Right cardiac atrium (tissue), 5 donors: ENCODE measurements around the gene PAQR7. TPM values are rescaled to one million over a fixed set of nuclear protein-coding genes. Genes with fewer than 3 reads are reported as not detected.

Experiments
- ATAC-seq, 2 donors: fragments of 200-7000 bp; cut with Tn5 transposase; one replicate each; pipeline versions ENCODE4 v1.8.0 to v1.9.1; 2020; ENCODE audit warnings: moderate library complexity in 2 of 2, mild to moderate bottlenecking in 1 of 2
- DNase-seq, 3 donors: peaks; one replicate each; pipeline ENCODE4 v3.0.0-alpha.2; 2020
- H3K27ac ChIP-seq: one replicate; pipeline ENCODE4 v1.5.1; 2013; ENCODE audit warnings: mild to moderate bottlenecking, low read length, control low read depth, moderate library complexity
- H3K27me3 ChIP-seq: one replicate; pipeline ENCODE4 v1.6.1; 2013; ENCODE audit not compliant: control insufficient read depth, insufficient read depth
- H3K4me1 ChIP-seq: one replicate; pipeline ENCODE4 v1.6.1; 2013; ENCODE audit warnings: low read length; ENCODE audit not compliant: control insufficient read depth, insufficient read depth
- H3K4me3 ChIP-seq: one replicate; pipeline ENCODE4 v1.5.1; 2013; ENCODE audit warnings: low read length, control low read depth
- H3K9me3 ChIP-seq: one replicate; pipeline ENCODE4 v1.6.1; 2013; ENCODE audit warnings: low read length; ENCODE audit not compliant: control insufficient read depth
- WGBS: extraction: QIAGEN DNeasy Blood & Tissue Kit; methylation state at CpG from one replicate; pipeline ENCODE4 v1.1.7; 2013; 5-methylcytosine and 5-hydroxymethylcytosine counted together
- intact Hi-C, 4 donors: fragments of 100-400 bp; cut with DNase I; formaldehyde crosslinking; loops; one replicate each; pipeline versions ENCODE4 v1.11.0 to v1.14.0; 2022 to 2023
- polyA plus RNA-seq: library from polyadenylated mRNA; stranded (reverse); fragments of 200-250 nt; gene quantifications from one replicate; pipeline ENCODE4 v1.2.3, GENCODE V29; 2013
- total RNA-seq, 4 donors: library from RNA; stranded (reverse); fragmentation: NEBNext Ultra II Directional; extraction: Animal tissue kit (Norgen Biotek cat#: 25700); gene quantifications; one replicate each; pipeline ENCODE4 v1.2.1, GENCODE V29; 2021
- donor health status: healthy with polysubstance abuse.
- donor health status: DM: no; HTN: yes; CAD: no.
- donor health status: DM: no; HTN: no; CAD: no.
- donor health status: DM: no; HTN: yes; CAD: no; lungs with severe emphysema.
- donor health status: DM: yes; HTN: yes; CAD: no.

PAQR7 gene
- total and polyA plus RNA-seq, 5 donors = 1.5 to 3.1 (median 2.8) TPM

GRCh38 chr1:25825605-25826004, 49.9 kb downstream of the PAQR7 start:
- H3K27ac ChIP-seq = no peak overlapping the region
- H3K4me3 ChIP-seq = no peak overlapping the region
- 92% methylated on average over 2 of the region's 2 CpGs for WGBS
- ATAC-seq = no peak
- no peaks in the 10 kb centered on the region for H3K27me3 ChIP-seq
- intact Hi-C loops = no loop called here
- no peak for DNase-seq
- H3K9me3 ChIP-seq = no peaks in the 10 kb centered on the region
- H3K4me1 ChIP-seq = peaks cover 12% of the 10 kb centered on the region

GRCh38 chr1:25821630-25822091, 53.8 kb downstream of the PAQR7 start:
- H3K4me1 ChIP-seq = peaks cover 14% of the 10 kb centered on the region
- ATAC-seq = peak in 1 of 2 donors; percentile 12
- WGBS = 43% methylated on average over 5 of the region's 5 CpGs
- H3K9me3 ChIP-seq = no peaks in the 10 kb centered on the region
- no peaks in the 10 kb centered on the region for H3K27me3 ChIP-seq
- no peak overlapping the region for H3K4me3 ChIP-seq
- intact Hi-C loops = no loop called here
- H3K27ac ChIP-seq = peak overlapping the region; percentile 13
- peak in 2 of 3 donors; percentile 66 to 76 for DNase-seq

- Histone ChIP-seq H3K9me3 (no peaks in the 10 kb centered on the region), H3K27me3 (no peaks in the 10 kb centered on the region), H3K4me3 (peak overlapping the region; percentile 88), H3K4me1 (peaks cover 14% of the 10 kb centered on the region), H3K27ac (peak overlapping the region; percentile 90)
- ATAC-seq = no peak
- WGBS = 30% methylated on average over 10 of the region's 10 CpGs
- no peak for DNase-seq
- intact Hi-C loops = no loop called here
Measured at GRCh38 chr1:25821112-25821476, 54.4 kb downstream of the PAQR7 start.

GRCh38 chr1:25820247-25821111, 55.0 kb downstream of the PAQR7 start:
- H3K9me3 ChIP-seq = no peaks in the 10 kb centered on the region
- H3K4me3 ChIP-seq = peak overlapping the region; percentile 88
- ATAC-seq = peak; percentile 59 to 64
- under 1% methylated on average over 67 of the region's 67 CpGs for WGBS
- peak; percentile 54 to 81 (median 71) for DNase-seq
- no peaks in the 10 kb centered on the region for H3K27me3 ChIP-seq
- intact Hi-C loops = no loop called here
- peak overlapping the region; percentile 90 for H3K27ac ChIP-seq
- peaks cover 14% of the 10 kb centered on the region for H3K4me1 ChIP-seq

- DNase-seq (peak; percentile 89 to 96 (median 95)), ATAC-seq (peak; percentile 93)
- Histone ChIP-seq H3K4me3 (peak within 1 kb of the TSS; percentile 88), H3K27me3 (no peaks in the 10 kb centered on the region), H3K27ac (peak within 1 kb of the TSS; percentile 90), H3K4me1 (peaks cover 14% of the 10 kb centered on the region), H3K9me3 (no peaks in the 10 kb centered on the region)
- intact Hi-C loops = loop anchor here in 2 of 4 donors (10.0 kb wide), 2 partner anchors 275 to 575 kb away; partner anchors contain the start of genes LDLRAP1 (in 1 of the 2) and RSRP1 (in 1 of the 2)
- under 1% methylated on average over 64 of the region's 64 CpGs for WGBS
Measured at GRCh38 chr1:25819491-25820246, 55.8 kb downstream of the PAQR7 start, which contains the start of gene MTFR1L. MTFR1L (plus strand) TSS chr1:25819954; CDS start chr1:25823105, 3,151 bp downstream.

GRCh38 chr1:25818569-25818968, 56.9 kb downstream of the PAQR7 start:
- DNase-seq = no peak
- 48% methylated on average over 6 of the region's 6 CpGs for WGBS
- ATAC-seq = no peak
- intact Hi-C loops = loop anchor here in 2 of 4 donors (10.0 kb wide), 2 partner anchors 274 to 574 kb away; partner anchors contain the start of genes LDLRAP1 (in 1 of the 2) and RSRP1 (in 1 of the 2)
- Histone ChIP-seq H3K27ac (no peak overlapping the region), H3K9me3 (no peaks in the 10 kb centered on the region), H3K27me3 (no peaks in the 10 kb centered on the region), H3K4me3 (no peak overlapping the region), H3K4me1 (peaks cover 14% of the 10 kb centered on the region)

- no peaks in the 10 kb centered on the region for H3K9me3 ChIP-seq
- no peak overlapping the region for H3K4me3 ChIP-seq
- intact Hi-C loops = loop anchor here in 2 of 4 donors (10.0 kb wide), 2 partner anchors 273 to 573 kb away; partner anchors contain the start of genes LDLRAP1 (in 1 of the 2) and RSRP1 (in 1 of the 2)
- H3K4me1 ChIP-seq = peaks cover 14% of the 10 kb centered on the region
- H3K27me3 ChIP-seq = no peaks in the 10 kb centered on the region
- peak in 1 of 3 donors; percentile 56 for DNase-seq
- ATAC-seq = no peak
- 40% methylated on average over 8 of the region's 8 CpGs for WGBS
- H3K27ac ChIP-seq = no peak overlapping the region
Measured at GRCh38 chr1:25817840-25818501, 57.5 kb downstream of the PAQR7 start.

GRCh38 chr1:25816112-25816718, 59.3 kb downstream of the PAQR7 start:
- Histone ChIP-seq H3K27me3 (no peaks in the 10 kb centered on the region), H3K9me3 (no peaks in the 10 kb centered on the region), H3K4me1 (peaks cover 7% of the 10 kb centered on the region), H3K27ac (no peak overlapping the region), H3K4me3 (no peak overlapping the region)
- WGBS = 85% methylated on average over 15 of the region's 15 CpGs
- ATAC-seq (no peak), DNase-seq (no peak)
- intact Hi-C loops = loop anchor here in 2 of 4 donors (10.0 kb wide), 2 partner anchors 271 to 571 kb away; partner anchors contain the start of genes LDLRAP1 (in 1 of the 2) and RSRP1 (in 1 of the 2)

GRCh38 chr1:25815208-25816111, 60.0 kb downstream of the PAQR7 start:
- WGBS = 88% methylated on average over 24 of the region's 24 CpGs
- Histone ChIP-seq H3K27me3 (no peaks in the 10 kb centered on the region), H3K9me3 (no peaks in the 10 kb centered on the region), H3K4me3 (no peak overlapping the region), H3K27ac (no peak overlapping the region), H3K4me1 (peaks cover 2% of the 10 kb centered on the region)
- ATAC-seq = no peak
- intact Hi-C loops = loop anchor here in 2 of 4 donors (10.0 kb wide), 2 partner anchors 271 to 571 kb away; partner anchors contain the start of genes LDLRAP1 (in 1 of the 2) and RSRP1 (in 1 of the 2)
- DNase-seq = no peak
